GM18519 (cell line): ENCODE results near the gene GSTT4.
"Not testable (repeated sequence)": the region's sequence is repeated elsewhere in the genome, so short reads cannot be mapped to it uniquely, and the experiment has no call there.

Experiments
- ATAC-seq: cut with Tn5 transposase; IDR thresholded peaks from one replicate; pipeline ENCODE4 v1.9.1; 2021; ENCODE audit warnings: mild to moderate bottlenecking, moderate library complexity; ENCODE audit not compliant: unreplicated experiment, low FRiP score

The GSTT4 gene

DNA sequence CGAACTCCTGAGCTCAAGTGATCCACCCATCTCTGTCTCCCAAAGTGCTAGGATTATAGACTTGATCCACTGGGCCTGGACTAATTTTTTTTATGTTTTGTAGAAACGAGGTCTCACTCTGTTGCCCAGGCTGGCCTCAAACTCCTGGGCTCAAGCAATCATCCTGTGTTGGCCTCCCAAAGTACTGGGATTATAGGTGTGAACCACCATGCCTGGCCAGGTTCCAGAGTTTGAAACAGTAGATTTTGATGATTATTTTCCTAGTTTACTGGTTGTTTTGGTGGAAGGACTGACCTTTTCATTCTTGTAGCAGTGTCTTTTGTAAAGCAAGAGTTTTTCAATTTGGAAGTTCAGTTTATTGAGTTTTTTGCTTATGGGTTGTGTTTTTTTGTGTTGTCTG, 20.8 kb upstream of the GSTT4 start:
- ATAC-seq: no peak

DNA sequence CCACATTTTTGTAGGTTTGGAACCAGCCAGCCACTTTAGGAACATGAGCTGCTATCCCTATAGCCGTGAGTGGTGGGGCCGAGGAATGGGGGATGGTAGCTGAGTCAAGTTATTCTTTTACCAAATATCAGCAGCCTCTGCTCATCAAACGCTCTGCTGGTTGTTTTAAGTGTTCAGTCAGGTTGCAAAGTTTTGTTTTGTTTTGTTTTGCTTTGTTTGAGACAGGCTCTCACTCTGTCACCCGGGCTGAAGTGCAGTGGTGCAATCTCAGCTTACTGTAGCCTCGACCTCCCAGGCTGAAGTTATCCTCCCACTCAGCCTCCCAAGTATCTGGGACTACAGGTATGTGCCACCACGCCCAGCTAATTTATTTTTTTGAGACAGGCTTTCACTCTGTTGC, 20.2 kb upstream of the GSTT4 start:
- no peak for ATAC-seq

GRCh38 chr22:24024354-24024753, 19.1 kb upstream of the GSTT4 start:
- no peak for ATAC-seq

- ATAC-seq: no peak
Observed at GRCh38 chr22:24023204-24023789, 18.0 kb upstream of the GSTT4 start.

DNA sequence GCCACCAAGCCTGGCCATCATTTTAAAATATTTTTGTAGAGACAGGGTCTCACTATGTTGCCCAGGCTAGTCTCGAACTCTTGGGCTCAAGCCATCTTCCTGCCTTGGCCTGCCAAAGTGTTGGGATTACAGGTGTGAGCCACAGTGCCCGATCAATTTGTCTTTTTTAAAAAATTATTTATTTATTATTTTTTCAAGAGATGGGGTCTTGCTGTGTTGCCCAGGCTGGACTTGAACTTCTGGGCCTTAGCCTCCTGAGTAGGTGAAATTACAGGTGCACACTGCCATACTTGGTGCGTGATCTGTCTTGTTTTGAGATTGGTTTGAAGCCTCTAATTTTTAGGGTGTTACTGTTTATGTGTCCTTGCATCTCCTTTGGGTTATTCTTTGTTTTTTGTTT, 16.1 kb upstream of the GSTT4 start:
- ATAC-seq: no peak

DNA sequence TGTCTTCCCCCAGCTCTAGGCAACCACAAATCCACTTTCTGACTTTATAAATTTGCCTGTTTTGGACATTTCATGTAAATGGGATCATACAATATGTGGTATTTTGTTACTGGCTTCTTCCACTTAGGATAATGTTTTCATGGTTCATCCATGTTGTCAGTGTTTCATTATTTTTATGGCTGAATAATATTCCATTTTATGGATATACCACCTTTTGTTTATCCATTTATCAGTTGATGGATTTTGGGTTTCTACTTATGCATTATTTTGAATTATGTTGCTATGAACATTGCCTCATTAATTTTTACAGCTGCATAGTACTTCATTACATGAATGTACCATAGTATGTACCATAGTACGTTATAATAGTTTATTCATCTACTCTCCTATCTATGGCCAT, 10.9 kb upstream of the GSTT4 start:
- ATAC-seq: no peak

DNA sequence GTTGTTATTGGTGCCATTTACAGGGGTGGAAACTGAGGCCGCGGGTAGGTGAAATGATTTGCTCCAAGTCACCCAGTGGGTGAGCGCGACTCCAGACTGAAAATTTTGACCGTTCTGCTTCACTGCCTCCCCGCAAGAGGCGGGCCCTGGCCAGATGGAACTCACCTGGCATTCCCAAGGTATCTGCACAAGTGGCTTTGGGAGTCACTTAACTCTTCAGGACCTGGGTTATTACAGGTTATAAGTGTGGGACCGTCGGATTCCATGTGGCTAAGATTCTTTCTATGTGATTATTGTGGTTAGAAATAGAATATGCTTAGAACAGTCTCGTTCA, 6.4 kb upstream of the GSTT4 start:
- no peak for ATAC-seq

DNA sequence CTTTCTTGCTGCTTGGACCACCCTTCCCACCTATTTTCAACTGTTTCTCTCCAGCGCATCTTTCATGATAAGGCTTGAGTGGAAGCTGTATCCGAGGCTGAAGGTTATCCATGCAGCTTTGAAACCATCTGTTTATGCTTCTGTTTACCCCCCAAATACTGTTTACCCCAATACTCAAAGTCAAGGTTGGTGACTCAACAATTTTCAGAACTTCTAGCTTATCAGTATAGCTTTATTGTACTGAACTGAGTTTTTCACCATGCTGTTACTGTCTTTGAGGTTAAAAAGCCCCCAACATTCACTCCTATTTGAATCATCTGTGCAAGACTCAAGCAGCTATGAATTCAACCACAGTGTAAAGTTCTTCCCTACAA, 4.8 kb upstream of the GSTT4 start:
- no peak for ATAC-seq

GRCh38 chr22:24009227-24010017, 4.2 kb upstream of the GSTT4 start:
- no peak for ATAC-seq

DNA sequence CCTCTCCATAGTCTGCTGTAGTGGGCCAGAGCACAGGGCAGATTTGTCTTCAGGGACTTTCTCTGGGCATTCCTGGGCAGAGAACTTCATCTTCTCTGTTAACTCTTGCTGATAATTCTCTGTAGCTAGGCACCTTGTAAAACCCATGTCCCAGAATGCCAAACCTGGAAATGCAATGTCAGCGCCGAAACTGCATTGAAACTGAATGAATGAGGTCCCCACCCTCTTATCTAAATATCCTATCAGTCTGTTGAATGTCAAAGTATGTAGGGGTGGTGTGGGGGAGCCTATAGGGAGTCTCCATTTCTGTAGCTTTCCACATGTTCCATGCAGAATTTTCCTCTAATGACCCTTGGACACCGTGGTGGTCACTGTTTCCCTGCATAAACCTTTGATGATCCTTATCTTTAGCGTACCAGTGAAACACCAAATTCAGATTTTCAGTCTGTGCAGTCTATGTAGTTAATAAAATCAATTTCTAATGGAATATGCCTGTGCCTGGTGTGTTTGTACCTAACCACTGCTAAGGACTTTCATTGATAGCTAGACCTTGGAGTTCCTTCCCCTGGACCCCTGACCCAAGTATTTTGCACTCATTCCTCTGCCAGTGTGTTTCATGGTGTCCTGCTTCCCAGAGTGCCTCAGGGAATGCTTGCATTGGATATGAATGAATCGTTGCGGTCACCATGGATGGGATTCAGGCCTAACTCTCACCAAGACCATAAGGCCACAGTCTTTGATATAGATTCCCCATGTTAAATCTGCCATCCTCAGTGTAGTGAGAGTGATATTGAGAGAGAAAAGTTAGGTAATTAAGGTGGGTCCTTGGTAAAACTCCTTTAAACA, 3.4 kb upstream of the GSTT4 start:
- ATAC-seq: no peak

DNA sequence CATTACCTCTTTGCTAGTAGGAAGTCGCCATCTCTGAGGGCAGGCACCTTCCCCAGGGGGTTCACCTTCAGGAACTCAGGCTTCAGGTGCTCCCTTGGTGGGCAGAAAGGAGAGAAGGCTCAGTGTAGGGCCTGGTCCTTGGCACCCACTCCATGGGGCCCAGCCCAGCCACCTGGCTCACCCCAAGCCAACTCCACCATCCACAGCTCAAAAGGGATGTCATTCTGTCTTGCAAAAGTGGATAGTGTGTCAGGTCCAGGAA, 2.7 kb upstream of the GSTT4 start:
- no peak for ATAC-seq

- ATAC-seq: no peak
Observed at GRCh38 chr22:24007253-24008021, 2.2 kb upstream of the GSTT4 start.

DNA sequence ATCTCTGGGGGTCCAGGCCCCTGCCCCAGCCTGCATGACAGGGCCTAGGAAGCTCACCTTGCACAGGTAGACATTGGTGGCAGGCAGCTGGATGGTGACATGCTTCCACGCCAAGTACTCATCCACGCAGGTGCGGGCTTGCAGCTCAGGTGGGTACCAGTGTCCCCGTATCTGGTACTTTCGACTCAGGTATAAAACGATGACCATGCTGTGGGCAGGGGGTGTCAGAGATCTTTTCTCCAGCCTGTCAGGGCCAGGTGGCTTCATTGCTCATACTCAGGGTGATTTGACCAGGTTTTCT, 1.6 kb upstream of the GSTT4 start:
- no peak for ATAC-seq

DNA sequence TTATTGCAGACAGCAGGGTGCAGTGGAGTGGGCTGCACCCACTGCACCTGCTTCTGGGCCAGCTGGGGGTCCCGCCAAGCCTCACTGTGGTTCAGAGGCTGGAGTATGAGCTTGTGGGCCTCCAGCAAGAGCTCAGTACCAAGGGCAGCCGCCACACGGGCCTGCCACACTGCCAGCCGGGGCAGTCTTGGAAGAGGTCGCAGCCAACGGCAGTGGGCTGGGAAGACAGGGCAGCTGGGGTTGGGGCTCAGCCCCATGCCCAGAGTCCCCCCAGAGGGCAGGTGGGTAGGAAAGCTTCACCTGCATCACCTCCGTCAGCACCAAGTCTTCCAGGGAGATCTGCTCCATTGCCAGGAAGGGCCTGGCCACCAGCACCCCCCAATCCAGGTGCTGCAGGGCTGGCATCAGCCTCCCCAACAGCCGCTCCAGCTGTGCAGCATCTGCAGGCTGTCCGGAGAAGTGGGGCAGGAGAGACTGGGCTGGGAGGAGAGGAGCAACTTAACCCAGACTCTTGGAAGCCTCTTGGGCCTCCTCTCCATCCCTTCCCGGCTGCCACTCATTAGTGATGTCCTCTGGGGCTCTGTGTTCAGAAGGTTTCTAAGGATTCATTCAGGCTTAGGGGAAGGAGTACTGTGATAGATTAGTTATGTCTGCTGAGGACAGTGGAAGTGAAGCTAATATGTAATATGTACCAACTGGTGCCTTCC, 1.1 kb upstream of the GSTT4 start:
- ATAC-seq: no peak

GRCh38 chr22:24003887-24004286, 1.4 kb downstream of the GSTT4 start:
- no peak for ATAC-seq

DNA sequence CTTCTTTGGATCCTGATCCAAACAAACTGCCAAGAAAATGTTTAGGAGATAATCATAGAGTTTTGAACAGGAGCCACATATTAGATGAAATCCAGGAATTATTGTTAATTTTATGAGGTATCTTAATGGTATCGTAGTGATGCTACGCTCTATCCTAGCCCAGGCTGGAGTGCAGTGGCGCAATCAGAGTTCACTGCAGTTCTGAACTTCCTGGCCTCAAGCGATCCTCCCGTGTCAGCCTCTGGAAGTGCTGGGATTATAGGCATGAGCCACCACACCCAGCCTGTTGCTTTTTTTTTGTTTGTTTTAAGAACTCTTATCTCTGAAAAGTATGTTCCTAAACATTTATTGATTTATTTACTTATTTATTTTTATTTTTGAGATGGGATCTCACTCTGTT, 2.4 kb downstream of the GSTT4 start:
- ATAC-seq: no peak

DNA sequence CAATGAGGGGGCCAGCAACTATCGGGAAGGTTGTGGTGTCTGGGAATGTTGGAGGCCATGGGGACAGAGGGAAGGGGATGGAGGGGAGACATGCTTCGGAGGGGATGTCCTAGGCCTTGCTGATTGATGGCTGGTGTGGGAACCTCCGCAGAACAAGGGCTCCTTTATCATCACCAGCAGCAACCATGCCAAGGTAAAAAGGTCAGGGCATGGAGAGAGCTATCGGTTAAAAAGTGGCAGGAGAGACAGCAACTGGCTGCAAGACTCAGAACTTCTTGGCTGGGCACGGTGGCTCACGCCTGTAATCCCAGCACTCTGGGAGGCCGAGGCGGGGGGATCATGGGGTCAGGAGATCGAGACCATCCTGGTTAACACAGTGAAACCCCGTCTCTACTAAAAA, 3.0 kb downstream of the GSTT4 start:
- ATAC-seq: no peak

GRCh38 chr22:24001314-24001713, 3.9 kb downstream of the GSTT4 start:
- no peak for ATAC-seq

DNA sequence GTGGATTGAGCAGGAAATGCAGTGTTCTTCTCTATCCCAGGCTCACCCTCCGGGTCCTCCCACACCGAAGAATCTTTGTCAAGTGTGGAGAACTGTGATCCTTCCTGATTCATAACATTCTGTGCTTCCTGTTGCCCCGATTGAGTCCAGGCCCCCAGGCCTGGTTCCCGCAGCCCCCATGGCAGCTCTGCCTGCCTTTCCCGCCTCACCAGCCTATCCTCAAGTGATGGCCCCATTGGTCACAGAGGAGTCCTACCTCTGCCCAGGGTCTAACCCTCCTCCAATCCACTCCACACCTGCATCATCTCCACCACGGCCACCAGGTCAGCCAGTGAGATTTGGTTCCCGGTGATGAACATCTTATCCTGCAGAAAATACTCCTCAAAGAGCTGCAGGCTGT, 5.5 kb downstream of the GSTT4 start:
- ATAC-seq: not testable (repeated sequence)

- ATAC-seq: no peak
Observed at GRCh38 chr22:23997092-23997491, 8.2 kb downstream of the GSTT4 start.
